Measurements from ENCODE around the gene DGLUCY.
"Not testable (repeated sequence)": the region's sequence is repeated elsewhere in the genome, so short reads cannot be mapped to it uniquely, and the experiment has no call there.

Gene DGLUCY

DNA sequence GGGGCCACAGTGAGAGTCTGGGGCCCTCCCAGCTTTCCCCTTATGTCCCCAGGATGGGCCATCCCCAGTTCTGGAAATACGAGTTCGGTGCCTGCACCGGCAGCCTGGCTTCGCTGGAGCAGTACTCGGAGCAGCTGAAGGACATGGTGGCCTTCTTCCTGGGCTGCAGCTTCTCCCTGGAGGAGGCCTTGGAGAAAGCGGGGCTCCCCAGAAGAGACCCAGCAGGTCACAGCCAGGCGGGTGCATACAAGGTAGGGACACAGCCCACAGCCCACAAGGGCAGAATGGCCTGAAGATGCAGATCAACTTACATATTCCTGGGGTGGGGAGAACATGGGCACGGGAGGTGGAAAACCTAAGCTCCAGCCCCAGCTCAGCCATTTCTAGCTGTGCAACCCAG, 56.1 kb downstream of the DGLUCY start:
- no peak for DNase-seq (ENCODE audit: low read depth)

DNA sequence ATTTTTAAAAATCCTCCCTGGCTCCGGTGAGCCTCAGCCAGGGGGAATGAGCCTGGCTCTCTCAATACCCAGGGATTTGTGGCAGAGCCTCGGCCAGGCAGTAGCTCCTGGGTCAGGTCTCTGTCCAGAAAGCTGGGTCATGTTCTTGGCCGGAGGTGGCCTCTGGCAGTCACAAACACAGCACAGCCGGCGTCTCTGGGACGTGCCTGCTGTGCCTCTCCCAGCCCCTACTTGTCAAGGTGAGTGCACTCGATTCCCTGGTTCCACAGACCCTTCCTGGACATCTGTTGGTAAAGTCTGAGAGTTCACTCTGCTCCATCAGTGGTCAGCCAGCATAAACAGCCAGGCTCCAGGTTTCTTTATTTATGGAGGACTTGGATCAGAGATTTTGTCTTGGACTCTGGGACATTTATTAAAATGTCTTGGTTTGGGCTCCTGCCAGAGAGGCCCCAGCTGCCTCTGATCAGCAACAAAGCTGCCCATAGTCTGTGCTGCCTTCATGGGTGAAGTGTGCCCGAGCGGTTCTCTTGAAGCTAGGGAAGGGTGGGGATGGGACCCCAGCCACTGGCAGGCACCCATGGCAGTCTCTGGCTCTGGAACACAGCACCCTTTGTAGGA, 56.7 kb downstream of the DGLUCY start:
- no peak for DNase-seq (ENCODE audit: low read depth)

DNA sequence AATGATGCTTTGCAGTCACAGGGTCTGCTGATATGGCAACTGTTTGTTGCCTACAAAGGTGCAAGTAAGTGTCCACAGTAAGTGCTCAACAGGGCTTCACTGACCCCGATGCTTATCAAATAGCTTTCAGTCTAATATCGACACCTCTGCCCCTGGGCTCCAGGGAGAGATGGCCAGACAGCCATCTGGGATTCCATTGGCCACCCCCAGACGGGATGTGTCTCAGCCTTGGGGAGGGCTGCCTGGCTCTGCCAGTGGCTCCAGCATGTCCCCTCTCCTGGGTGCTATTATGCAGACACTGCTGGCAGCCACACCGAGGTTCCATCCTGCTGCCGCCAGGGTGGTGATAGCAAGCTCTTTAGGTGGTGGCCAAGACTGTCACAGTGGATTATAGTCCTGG, 57.4 kb downstream of the DGLUCY start:
- DNase-seq (ENCODE audit: low read depth): no peak

DNA sequence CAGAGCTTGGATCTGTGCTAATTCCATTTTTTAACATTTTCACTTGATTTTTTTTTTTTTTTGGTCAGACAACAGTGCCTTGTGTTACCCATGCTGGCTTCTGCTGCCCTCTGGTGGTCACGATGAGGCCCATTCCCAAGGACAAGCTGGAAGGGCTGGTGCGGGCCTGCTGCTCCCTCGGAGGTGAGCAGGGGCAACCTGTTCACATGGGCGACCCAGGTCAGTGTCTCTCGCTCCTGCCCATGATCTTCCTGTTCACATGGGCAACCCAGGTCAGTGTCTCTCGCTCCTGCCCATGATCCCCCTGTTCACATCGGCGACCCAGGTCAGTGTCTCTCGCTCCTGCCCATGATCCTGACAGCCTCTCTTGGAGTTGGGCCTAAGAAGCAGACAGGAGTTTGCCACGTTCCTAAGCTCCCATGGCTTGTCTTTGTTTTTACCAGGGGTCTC, 59.4 kb downstream of the DGLUCY start:
- peak; percentile 60 for DNase-seq (ENCODE audit: low read depth)

DNA sequence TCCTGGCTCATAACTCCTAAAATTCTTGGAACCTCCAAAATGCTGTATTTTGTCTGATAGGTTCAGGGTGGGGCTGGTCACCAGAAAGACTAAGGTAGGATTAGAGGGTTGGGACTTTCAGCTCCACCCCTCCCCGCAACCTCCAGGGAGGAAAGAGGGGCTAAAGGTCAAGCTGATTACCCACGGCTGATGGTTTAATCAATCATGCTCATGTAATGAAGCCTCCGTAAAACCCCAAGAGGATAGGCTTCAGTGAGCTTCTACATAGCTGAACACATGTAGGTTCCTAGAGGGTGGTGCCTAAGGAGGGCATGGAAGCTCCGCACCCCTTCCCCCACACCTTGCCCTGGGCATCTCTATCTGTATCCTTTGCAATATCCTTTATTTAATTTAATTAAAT, 60.0 kb downstream of the DGLUCY start:
- DNase-seq (ENCODE audit: low read depth): no peak

DNA sequence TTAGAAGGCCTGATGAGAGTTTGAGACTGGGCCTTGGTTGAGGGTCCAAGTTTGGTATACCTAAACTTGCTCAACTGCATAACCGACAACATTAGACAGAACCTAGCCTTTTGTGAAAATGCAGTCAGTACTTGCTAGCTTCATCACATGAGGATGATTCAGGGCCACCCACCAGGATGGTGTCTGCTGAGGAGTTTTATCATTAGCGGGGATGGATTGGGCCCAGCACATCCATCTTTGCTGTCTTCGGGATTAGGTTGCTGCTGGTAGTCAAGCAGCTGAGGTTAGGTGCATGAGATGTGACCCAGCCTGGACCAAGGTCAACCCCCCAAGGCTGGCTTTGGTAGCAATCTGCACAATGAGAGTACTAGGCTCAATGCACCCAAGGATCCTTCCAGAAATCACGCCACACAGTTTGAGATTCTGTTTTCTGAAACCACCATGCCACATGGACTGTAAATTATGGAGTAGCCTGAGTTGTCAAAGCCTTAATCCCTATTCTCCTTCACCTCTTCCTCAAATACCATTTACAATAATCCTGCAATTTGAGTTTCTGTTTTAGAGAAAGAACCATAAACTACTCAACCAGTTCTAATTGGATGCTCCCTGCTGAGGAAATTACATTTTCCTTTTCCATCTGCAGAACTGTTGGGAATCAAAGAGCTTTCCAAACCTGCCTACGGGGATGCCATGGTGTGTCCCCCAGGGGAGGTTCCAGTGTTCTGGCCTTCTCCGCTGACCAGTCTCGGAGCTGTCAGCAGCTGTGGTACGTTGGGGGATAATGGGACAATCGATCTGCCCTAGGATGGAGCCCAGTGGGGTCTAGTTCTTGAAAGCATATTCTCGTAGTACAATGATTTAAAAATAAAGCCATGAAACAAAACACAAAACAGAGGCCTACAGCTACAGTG, 61.7 kb downstream of the DGLUCY start:
- DNase-seq (ENCODE audit: low read depth): no peak

DNA sequence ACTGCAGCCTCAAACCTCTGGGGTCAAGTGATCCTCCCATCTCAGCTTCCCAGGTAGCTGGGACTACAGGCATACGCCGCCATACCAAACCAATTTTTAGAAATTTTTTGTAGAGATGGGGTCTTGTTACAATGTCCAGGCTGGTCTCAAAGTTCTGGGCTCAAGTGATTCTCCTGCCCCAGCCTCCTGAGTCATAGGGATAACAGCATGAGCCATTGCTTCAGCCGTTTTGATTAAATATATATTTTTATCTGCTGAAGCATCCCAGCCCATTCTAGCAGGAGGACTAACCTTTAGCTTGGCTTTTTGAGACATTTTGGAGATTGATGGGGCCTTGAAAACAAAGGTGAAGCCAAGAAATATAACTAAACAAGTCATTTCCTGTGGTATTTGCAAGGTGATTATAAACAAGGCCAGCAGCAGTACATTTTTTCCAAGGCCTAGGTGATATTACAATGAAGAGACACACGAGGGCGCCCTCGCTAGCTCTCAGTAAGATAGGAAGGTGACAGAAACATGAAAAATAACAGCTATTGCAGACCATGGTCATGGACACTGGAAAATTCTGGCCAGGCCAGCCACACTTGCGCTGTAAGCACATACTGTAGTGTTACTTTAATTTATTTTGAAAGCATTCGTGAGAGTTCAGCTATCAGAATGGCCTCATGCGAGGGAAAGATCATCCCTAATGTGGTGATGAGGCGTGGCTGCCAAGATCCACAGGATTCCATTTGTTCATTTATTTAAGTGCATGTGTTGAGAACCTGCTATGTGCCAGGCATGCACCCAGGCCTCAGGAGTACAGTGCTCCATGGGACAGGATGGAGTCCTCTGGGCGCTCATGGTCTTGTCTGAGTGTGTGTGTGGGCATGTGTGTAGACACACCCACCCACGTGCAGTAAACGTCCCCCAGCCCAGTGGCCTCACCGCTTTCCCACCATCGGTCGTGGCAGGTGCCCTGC, 63.5 kb downstream of the DGLUCY start:
- DNase-seq (ENCODE audit: low read depth): peak; percentile 28

DNA sequence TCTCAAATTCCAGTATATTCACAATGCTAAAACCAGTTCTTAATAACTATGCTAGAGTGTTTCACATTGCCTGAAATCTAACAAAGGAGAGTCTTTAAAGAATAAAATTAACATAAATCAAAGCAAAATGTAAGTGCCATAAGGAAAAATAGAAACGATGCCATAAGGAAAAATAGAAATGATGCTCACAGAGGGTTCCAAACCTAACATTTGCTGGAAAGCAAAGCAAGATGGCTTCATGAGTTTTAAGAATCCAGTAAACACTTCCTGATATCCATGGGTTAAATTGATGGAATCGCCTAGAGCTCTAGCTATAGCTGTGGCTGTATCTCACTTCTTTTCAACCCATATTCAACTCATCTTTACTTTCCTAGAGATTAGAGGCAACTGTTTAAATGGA, 66.7 kb downstream of the DGLUCY start:
- DNase-seq (ENCODE audit: low read depth): no peak

DNA sequence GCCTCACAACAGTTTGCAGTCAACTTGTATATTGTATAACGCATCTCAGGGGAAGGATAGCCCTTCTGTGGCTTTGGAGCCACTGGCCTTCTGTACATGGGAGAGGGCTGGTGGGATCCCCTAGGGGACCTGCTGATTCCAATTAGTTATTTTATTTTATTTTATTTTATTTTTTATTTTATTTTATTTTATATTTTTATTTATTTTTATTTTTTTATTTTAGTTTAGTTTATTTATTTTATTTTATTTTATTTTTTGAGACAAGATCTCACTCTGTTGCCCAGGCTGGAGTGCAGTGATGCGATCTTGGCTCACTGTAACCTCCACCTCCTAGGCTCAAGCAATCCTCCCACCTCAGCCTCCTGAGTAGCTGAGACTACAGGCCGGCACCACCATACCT, 68.9 kb downstream of the DGLUCY start:
- not testable (repeated sequence) for DNase-seq (ENCODE audit: low read depth)

DNA sequence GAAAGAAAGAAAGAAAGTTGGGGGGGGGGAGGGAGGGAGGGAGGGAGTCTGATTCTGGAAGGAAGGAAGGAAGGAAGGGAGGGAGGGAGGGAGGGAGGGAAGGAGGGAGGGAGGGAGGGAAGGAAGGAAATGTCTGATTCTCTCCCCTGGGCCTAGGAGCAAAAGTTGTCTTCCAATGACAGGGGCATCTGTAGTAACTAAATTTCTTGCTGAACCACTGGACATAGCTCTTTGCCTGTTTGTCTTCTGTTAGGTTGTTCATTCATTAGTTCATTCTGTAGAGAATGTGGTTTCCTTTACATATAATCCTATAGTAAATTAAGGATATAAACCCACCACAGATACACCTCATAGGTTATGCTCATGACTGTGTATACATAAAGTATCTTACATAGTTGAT, 70.7 kb downstream of the DGLUCY start:
- DNase-seq (ENCODE audit: low read depth): no peak

DNA sequence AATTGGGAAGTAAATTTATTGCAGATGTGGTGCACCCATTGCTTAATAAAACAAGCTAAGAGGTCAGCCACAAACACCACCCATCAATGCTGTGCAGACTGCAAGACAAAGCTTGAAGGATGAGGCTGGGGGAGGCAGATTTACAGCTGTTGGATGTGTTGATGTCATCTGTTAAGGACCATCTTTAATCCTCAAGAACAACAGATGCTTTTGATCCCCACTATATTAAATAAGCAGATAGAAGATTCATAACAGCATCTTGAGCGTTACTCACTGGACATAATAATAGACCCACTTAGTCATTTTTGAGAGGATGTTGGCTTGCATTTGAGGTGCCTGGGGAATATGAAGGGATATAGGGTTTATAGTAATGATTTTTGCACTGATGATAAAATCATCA, 71.8 kb downstream of the DGLUCY start:
- DNase-seq (ENCODE audit: low read depth): no peak

DNA sequence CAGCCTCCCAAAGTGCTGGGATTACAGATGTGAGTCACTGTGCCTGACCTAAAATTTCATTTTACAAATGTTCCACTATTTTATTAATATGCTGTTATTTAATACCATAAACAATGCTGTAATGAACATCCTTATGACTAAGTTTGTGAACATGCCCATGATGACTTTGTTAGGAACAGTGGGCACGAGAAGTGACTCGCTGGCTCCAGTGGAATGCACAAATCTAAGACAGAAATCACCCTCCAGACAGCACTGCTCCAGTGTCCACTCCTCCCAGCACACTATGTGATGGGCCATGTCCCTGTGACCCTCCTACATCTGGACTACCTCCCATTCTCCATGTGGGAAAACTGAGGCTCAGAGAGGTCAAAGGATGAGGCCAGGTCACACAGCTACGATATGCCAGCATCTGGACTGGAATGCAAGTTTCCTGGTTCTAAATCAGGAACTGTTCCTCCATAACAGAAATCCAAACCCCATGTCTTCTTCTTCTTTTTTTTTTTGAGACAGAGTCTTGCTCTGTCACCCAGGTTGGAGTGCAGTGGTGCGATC, 72.7 kb downstream of the DGLUCY start:
- DNase-seq (ENCODE audit: low read depth): no peak

DNA sequence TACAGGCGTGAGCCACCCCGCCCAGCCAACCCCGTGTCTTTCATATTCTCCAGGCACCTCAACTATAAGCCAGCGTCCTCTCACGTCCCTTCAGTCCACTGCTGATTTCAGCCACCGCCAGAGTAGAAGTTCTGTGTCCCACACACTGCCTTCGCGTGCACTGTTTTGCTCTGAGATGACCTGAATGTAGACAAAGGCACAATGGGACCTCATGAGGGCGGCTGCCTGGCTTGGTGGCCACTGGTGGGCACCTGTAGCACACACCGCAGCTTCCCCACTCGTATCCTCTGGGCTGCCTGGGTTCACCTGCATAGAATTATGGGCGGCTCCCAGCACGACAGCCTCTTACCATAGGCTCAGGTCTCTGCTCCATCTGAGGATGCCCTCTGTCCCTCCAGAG, 73.4 kb downstream of the DGLUCY start:
- DNase-seq (ENCODE audit: low read depth): no peak

DNA sequence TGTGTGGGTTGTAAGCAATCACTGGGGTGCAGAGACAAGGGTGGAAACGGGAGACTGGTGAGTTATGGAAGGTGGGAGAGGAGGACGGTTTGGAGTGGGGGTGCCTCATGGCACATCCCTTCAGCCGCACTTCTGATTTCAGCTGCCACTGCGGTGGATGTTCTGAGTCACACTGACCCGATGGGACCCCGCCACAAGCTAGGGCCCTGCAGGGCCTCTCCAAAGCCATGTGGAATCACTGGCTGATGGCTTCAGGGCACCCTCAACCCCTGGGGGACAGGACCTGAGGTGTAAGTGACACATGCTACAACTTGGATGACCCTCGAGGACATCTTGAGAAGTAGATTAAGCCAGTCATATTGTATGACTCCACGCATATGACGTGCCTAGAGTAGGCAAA, 77.0 kb downstream of the DGLUCY start:
- DNase-seq (ENCODE audit: low read depth): no peak

DNA sequence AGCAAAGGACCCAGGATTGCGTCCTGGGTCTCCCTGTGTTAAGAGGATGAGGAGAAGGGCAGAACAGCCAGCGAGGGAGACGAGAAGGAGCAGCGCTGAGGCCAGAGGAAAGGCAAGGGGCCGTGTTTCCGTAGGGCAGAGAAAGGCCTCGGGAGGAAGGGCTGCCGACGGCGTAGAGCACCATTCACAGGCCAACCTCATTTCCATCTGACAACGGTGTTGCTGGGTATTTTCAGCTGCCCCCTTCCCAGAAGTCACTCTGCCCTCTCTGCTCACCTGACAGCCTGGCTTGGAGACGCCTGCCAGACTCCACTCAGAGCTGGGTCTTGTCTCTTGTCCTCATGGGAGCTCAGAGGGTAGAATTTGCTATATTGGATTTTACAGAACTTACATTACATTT, 79.2 kb downstream of the DGLUCY start:
- no peak for DNase-seq (ENCODE audit: low read depth)

DNA sequence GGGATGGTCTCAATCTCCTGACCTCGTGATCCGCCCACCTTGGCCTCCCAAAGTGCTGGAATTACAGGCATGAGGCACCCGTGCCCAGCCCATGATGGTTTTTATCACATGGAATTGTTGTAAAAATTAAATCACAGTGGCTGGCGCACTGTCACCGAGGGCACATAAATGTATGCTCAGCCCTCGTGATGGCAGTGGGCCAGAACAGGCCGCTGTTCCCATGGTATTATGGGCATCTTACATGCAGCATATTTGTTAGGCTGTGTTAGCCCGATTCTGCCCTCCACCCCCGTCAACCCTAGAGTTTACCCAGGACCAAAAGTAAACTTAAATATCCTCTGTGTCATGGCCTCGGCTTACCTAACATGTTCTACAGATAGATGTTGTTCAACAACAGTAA, 82.0 kb downstream of the DGLUCY start:
- no peak for DNase-seq (ENCODE audit: low read depth)

DNA sequence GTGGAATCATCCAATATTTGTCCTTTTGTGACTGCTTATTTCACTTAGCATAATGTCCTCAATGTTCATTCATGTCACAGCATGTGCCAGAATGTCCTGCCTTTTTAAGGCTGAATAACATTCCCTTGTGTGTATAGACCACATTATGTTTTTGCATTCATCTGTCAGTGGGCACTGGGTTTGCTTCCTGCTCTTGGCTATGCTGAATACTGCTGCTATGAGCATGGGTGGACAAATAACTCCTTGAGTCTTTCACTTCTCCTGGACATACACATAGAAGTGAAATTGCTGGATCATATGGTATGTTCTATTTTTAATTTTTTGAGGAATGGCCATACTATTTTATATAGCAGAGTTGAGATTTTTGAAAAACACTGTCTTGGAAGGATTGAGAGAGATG, 83.8 kb downstream of the DGLUCY start:
- DNase-seq (ENCODE audit: low read depth): no peak

DNA sequence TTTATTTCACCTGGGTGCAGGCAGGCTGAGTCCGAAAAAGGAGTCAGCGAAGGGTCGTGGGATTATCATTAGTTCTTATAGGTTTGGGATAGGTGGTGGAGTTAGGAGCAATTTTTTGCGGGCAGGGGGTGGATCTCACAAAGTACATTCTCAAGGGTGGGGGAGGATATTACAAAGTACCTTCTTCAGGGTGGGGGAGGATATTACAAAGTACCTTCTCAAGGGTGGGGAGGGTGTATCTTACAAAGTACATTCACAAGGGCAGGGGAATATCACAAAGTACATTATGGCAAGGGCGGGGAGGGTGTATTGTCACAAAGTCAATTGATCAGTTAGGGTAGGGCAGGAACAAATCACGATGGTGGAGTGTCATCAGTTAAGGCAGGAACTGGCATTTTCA, 86.9 kb downstream of the DGLUCY start:
- DNase-seq (ENCODE audit: low read depth): not testable (repeated sequence)

DNA sequence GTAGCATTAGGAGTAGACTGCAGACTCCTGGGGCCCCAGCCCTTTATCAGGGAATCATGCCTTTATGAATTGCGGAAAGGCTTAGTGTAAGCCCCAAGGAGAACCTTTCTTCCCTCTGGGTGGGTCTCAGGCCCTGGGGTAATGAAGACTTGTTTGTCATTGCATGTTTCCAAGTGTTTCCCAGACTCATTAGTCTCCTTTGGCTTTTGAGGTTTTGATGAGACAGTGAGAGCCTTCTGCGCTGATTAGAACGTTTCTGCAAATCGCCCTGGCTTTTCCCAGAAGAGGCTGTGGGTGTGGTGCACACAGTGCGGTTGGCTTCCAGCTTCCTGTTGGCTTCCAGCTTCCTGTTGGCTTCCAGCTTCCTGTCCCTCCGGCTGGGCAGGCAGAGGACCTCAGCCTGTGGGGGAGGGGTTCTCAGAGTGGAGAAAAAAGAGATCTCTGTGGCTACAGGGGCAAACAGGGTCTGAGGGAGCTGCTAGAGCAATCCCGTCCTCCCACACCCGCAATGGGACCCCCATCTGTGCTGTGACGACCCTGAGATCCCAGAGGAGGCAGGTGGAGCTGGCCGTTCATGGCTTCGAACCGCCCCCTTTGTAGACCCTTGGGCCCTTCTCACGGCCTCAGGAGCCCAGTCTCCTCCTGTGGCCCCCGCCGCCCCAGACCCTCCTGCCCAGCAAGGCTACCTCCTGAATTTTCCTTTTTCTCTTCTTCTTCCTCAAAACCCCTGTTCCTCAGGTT, 88.5 kb downstream of the DGLUCY start:
- no peak for DNase-seq (ENCODE audit: low read depth)

DNA sequence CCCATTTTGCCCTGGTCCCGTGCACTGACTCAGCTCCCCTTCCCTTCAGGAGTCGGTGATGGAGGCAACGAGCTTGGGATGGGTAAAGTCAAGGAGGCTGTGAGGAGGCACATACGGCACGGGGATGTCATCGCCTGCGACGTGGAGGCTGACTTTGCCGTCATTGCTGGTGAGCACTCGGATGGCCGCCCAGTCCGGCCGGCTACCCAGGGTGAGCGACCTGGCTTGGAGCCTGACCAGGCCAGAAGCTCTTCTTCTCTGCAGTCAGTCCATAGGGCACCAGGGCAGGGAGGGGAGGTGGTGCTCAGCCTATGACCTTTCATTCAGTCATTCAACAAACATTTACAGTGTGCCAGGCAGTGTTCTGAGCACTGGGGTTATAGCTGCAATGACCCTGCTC, 90.8 kb downstream of the DGLUCY start:
- no peak for DNase-seq (ENCODE audit: low read depth)

DNA sequence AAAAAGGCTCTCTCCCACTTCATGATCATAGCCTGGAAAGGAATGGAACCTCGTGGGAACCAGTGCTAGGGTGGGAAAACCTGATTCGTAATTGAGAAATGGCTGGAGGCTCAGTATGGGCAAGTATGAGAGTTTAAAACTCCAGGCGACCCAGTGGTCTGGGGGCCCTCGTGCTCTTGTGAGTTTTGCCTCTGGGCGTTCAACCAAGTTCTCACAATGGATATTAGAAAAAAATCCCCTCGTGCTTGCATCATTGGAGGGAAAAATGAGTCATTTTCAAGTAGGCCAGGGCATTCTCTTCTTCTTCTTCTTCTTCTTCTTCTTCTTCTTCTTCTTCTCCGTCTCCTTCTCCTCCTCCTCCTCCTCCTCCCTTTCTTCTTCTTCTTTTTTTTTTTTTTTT, 91.6 kb downstream of the DGLUCY start:
- no peak for DNase-seq (ENCODE audit: low read depth)

Data from stimulated activated CD8-positive, alpha-beta memory T cell treated with anti-CD3 and anti-CD28 coated beads, Interleukin-4, amount 100 ng/mL, for 24 hours (primary cell).